HL-60/S4 treated with phorbol 12-myristate 13-acetate at 8.2 ng/mL for 4 days and 3 days (cell line): Measurements from ENCODE around the gene IQCE.
"Not testable (repeated sequence)": the region's sequence is repeated elsewhere in the genome, so short reads cannot be mapped to it uniquely, and the experiment has no call there.

Source experiments
- in situ Hi-C: fragments of 300-500 bp; cut with MboI; formaldehyde crosslinking; loops from 2 replicates; pipeline ENCODE4 v1.15.0; 2022; ENCODE audit warnings: low sequenced_read_pairs

The IQCE gene

GRCh38 chr7:2575733-2576340 lies 17.1 kb downstream of the IQCE start:
- in situ Hi-C loops = no loop called here

GRCh38 chr7:2576742-2577491 lies 18.1 kb downstream of the IQCE start:
- in situ Hi-C loops = no loop called here

GRCh38 chr7:2577914-2578680 lies 19.3 kb downstream of the IQCE start:
- in situ Hi-C loops = no loop called here

GRCh38 chr7:2580636-2581035 lies 21.9 kb downstream of the IQCE start:
- in situ Hi-C loops = no loop called here

- in situ Hi-C loops = no loop called here
Measured at GRCh38 chr7:2582006-2582735, 23.4 kb downstream of the IQCE start.

GRCh38 chr7:2583798-2584580 lies 25.2 kb downstream of the IQCE start:
- in situ Hi-C loops = no loop called here

- in situ Hi-C loops = no loop called here
Measured at GRCh38 chr7:2585446-2585845, 26.7 kb downstream of the IQCE start.

- in situ Hi-C loops = no loop called here
Measured at GRCh38 chr7:2586326-2587020, 27.7 kb downstream of the IQCE start.

- in situ Hi-C loops = no loop called here
Measured at GRCh38 chr7:2587134-2587533, 28.4 kb downstream of the IQCE start.

- in situ Hi-C loops = no loop called here
Measured at GRCh38 chr7:2587778-2588177, 29.0 kb downstream of the IQCE start.

GRCh38 chr7:2589341-2589740 lies 30.6 kb downstream of the IQCE start:
- in situ Hi-C loops = no loop called here

- in situ Hi-C loops = not testable (repeated sequence)
Measured at GRCh38 chr7:2589941-2590340, 31.2 kb downstream of the IQCE start.

- in situ Hi-C loops = no loop called here
Measured at GRCh38 chr7:2592375-2592865, 33.6 kb downstream of the IQCE start.

- in situ Hi-C loops = no loop called here
Measured at GRCh38 chr7:2593036-2593727, 34.4 kb downstream of the IQCE start.

- in situ Hi-C loops = no loop called here
Measured at GRCh38 chr7:2594599-2594998, 35.8 kb downstream of the IQCE start.

- in situ Hi-C loops = no loop called here
Measured at GRCh38 chr7:2595258-2595860, 36.6 kb downstream of the IQCE start.

- in situ Hi-C loops = no loop called here
Measured at GRCh38 chr7:2596464-2597272, 37.9 kb downstream of the IQCE start.

GRCh38 chr7:2597273-2597640 lies 38.5 kb downstream of the IQCE start:
- in situ Hi-C loops = no loop called here
